IMR-90 (cell line): ENCODE results near the gene FMN1.

Source experiments
- BHLHE40 ChIP-seq: fragments of 150-350 bp; IDR thresholded peaks from 2 replicates; pipeline ENCODE4 v1.6.1; 2016; ENCODE audit warnings: mild to moderate bottlenecking, low read depth, low read length
- ELK1 ChIP-seq: fragments of 150-350 bp; IDR thresholded peaks from 2 replicates; pipeline ENCODE4 v1.6.1; 2016; ENCODE audit warnings: low read depth, mild to moderate bottlenecking, low read length, moderate library complexity, borderline replicate concordance
- POLR2A ChIP-seq: IDR thresholded peaks from 2 replicates; pipeline ENCODE4 v1.6.1; 2012; ENCODE audit warnings: mild to moderate bottlenecking, low read depth, low read length
- RAD21 ChIP-seq: IDR thresholded peaks from 2 replicates; pipeline ENCODE4 v1.6.1; 2012; ENCODE audit warnings: low read length, improper control_type of control experiment
- RCOR1 ChIP-seq: IDR thresholded peaks from 2 replicates; pipeline ENCODE4 v1.6.1; 2012; ENCODE audit warnings: mild to moderate bottlenecking, low read length, improper control_type of control experiment; ENCODE audit not compliant: insufficient replicate concordance
- TF ChIP-seq, protein P1 (sequence below): conservative IDR thresholded peaks from 2 replicates; pipeline ENCODE4 v1.5.1; 2012; ENCODE audit warnings: mild to moderate bottlenecking, low read depth, low read length, improper control_type of control experiment

- TF ChIP-seq, protein P1, sequence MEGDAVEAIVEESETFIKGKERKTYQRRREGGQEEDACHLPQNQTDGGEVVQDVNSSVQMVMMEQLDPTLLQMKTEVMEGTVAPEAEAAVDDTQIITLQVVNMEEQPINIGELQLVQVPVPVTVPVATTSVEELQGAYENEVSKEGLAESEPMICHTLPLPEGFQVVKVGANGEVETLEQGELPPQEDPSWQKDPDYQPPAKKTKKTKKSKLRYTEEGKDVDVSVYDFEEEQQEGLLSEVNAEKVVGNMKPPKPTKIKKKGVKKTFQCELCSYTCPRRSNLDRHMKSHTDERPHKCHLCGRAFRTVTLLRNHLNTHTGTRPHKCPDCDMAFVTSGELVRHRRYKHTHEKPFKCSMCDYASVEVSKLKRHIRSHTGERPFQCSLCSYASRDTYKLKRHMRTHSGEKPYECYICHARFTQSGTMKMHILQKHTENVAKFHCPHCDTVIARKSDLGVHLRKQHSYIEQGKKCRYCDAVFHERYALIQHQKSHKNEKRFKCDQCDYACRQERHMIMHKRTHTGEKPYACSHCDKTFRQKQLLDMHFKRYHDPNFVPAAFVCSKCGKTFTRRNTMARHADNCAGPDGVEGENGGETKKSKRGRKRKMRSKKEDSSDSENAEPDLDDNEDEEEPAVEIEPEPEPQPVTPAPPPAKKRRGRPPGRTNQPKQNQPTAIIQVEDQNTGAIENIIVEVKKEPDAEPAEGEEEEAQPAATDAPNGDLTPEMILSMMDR = no peak
- TF ChIP-seq POLR2A (peak; percentile 12; the same call in 1 of the 2 replicates), ELK1 (no peak), BHLHE40 (no peak), RAD21 (no peak), RCOR1 (no peak)
Measured at GRCh38 chr15:32721596-32721995, 472.9 kb downstream of the FMN1 start.
